GM19023 (cell line): ENCODE data around the gene CREG2.
"Not testable (repeated sequence)": the region's sequence is repeated elsewhere in the genome, so short reads cannot be mapped to it uniquely, and the experiment has no call there.

Experiments
- ATAC-seq: cut with Tn5 transposase; IDR thresholded peaks from one replicate; pipeline ENCODE4 v1.9.1; 2021; ENCODE audit warnings: mild to moderate bottlenecking, moderate library complexity; ENCODE audit not compliant: unreplicated experiment

CREG2 gene

DNA sequence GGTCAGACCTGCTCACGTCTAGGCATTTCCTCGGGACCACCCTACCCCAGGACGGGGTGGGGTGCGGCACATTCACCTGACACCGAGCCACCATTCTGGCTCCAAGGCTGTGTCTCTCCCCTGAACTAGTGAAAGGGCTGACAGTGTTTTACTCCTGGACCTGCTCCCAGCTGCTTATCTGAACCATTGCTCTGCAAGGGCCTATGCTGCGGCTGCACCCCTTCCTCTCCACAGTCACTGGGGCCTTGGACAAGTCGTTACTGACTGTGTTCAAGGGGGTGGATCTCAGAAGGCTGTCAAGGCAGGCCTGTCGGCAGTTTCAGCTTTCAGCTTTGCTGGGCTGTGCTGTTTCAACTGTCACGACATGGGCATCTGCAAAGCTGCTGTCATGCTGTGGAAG, 11.7 kb downstream of the CREG2 start:
- no peak for ATAC-seq

DNA sequence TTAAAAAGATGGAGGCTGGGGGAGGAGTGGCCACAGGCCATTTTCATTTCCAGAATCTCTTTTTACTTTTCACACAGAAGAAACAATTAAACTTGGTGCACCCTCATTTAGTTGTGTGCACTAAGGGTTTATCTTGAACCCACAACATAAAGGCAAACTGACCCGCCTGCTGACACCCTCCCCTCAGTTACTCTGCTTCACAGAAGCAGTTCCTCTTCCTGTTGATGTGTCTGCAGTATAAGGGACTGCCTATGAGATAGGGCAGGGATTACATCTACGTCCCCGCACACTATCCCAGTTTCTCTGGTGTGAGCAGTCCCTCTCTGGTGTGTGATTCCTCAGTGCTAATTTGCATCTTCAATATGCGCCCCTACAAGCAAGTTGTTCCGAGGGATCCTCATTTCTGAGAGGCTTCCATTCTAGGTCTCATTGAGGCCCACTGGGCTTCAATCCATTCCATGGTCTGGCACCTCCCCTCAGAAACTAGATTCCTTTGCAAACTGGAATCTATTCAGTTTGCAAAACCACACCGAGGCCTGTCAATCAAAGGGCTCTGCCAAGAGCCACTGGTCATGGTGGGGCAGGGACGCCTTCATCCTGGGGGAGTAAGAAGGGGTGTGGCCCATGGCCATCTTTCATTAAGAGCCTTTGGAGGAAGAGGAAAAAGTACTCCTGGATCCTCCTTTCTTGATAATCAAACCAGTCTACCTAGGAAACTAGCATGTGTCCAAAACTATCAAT, 12.3 kb downstream of the CREG2 start:
- ATAC-seq: no peak

DNA sequence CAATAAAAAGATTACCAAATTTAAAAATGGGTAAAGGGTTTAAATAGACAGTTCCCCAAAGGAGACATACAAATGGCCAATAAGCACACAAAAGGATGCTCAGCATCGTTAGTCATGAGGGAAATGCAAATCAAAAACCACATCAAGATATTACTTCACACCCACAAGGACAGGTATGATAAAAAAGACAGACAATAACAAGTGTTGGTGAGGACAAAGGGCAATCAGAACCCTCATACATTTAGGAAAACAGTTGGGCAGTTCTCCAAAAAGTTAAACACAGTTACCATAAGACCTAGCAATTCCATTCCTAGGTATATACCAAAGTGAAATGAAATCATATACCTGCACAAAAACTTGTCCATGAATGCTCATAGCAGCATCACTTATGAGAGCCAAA, 14.5 kb downstream of the CREG2 start:
- no peak for ATAC-seq

DNA sequence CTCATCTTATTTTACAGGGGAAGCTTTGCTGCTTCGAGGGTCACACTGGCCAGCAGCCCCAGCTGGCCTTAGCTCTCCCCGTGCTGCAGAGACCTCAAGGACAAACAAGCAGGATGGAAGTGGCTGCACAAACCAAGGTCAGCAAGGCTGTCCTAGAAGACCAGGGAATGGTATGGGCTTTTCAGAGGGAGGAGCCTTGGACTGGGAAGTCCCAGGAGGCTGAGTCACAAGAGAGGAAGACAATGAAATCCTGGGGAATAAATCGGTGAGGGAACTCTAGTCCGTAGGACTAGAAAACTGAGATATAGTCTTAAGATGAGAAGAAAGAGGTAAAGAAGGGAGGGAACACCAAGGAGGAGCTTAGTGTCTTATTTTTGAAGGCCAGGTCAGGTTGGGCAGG, 15.7 kb downstream of the CREG2 start:
- no peak for ATAC-seq

DNA sequence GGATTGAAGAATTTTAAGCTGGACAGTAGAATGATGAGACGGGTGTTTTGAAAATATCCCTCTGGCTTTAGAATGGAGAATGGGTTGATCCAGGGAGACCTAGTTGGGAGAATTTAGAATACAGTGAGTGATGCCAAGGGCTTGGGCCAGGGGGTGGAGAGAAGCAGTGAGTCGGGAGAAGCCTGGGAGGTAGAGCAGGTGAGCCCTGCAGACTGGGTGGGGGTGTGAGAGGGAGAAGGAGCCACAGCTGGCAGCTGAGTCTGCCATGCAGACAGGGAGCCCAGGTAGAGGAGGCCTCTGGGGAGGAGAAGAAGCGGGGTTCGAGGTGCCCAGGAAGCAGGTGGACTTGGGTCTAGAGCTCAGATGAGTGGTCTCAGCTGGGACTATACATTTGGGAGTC, 18.2 kb downstream of the CREG2 start:
- no peak for ATAC-seq

DNA sequence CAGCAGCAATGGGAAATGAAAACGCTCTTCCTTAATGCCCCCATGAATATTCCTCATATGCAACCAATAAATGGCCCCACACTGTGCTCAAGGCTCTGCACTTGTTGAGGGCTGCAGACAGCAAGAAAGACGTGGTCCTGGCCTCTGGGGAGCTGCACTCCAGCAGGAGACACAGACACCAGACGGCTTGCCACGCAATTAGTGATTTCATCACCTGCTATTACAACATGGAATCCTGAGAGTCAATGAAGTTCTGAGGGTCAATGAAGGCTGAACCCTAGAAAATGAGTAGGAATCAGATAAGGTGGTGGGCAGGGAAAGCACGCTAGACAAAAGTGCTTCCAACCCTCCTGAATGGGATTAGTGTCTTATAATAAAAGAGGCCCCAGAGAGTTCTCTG, 18.9 kb downstream of the CREG2 start:
- no peak for ATAC-seq

DNA sequence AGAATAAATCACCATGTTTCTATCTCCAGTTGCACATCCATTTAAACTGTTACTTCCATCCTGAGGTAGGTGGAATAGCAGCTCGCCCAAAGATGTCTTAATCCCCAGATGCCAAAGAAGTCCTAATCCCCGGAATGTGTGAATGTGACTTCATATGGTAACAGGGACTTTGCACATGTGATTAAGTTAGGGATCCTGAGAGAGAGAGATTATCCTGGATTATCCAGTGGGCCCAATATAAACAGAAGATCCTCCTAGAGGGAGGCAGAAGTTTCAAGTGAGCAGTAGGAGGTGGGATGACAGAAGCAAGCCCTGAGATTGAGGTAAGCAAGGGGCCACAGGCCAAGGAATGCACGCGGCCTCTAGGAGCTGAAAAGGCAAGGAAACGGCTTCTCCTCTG, 19.8 kb downstream of the CREG2 start:
- ATAC-seq: no peak

DNA sequence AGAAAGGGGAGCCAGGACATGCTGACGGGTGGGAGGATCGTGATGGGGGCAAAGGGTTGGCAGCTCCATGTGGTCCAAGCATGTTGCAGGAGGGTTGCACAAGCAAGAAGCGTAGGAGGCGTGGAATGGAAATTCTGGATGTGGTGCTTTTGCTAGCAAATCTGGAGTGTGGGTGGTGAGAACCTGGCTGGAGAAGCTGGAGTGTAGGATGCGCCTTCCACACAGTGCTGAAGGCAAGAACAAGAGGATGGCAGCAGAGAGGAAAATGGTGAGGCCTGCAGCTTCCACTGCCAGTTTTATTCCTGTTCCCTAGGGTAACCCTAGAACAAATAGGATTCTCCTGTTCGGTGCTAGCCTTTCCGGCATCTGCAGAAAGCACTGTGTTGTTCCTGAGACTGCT, 22.4 kb downstream of the CREG2 start:
- ATAC-seq: no peak

DNA sequence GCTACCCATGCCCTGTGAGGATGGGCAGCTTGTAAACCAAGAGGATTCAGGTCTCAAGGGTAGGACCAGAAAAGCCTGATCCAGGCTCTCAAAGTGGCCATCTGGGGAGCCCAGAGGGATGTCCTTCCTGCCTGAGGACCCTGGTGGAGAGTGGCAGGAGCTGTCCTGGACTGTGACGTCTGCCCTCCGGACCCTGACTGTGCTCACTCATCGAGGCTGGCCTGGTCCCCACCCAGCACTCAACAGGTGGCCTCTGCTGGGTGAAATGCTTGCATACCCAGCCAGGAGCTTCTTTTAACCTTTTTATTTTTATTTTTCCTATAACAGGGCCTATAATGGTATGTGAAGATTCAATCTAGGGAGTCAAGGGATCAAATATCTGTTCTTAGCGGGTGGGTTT, 24.5 kb downstream of the CREG2 start:
- ATAC-seq: no peak

DNA sequence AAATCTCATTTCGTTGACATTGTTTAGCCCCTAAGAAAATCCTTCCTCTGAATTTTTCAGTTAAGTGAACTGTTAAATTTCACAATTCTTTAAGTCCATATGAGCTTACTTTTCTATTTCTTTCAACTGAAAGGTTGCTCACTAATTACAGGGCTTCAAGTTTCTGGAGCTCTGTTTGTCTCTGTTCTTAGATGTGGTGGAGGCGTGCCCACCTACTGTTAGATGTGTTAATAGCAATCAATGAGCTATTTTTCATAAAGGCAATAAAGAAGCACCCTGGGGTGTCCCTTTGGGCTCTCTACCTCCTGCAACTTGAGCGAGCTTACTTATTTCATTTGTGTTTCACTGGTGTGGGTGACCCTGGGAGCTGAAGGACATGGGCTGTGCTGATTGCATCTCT, 25.0 kb downstream of the CREG2 start:
- ATAC-seq: no peak

DNA sequence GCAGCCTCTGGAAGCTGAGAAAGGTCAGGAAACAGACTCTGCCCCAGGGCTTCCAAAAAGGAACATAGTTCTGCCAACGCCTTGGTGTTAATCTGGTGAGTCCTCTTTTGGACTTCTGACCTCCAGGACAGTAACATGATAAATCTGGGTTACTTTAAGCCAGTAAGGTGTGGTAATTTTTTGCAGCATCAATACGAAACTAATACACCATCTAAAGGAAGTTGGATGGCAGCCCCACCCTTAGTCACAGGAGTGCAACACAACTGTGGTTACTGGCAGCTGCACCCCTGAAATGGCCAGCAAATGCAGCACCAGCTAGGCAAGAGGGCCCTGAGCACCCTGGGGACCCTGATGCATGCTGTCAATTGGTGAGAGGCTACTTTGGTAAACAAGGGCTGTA, 25.8 kb downstream of the CREG2 start:
- ATAC-seq: no peak

DNA sequence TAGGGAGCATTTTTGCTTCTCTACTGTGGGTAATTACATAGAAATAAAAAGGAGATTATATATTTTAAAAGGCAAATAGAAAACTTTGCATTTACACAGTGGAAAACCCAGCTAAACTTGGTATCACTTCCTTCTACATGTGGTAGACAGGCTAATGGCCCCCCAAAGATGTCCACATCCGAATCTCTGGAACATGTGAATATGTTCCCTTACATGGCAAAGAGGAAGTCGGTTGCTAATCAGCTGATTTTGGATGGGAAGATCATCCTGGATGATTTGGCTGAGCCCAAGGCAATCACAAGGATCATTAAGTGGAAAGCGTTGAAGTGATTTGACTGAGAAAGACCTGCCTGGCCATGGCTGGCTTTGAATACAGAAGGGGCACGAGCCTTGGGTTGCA, 26.2 kb downstream of the CREG2 start:
- ATAC-seq: no peak

DNA sequence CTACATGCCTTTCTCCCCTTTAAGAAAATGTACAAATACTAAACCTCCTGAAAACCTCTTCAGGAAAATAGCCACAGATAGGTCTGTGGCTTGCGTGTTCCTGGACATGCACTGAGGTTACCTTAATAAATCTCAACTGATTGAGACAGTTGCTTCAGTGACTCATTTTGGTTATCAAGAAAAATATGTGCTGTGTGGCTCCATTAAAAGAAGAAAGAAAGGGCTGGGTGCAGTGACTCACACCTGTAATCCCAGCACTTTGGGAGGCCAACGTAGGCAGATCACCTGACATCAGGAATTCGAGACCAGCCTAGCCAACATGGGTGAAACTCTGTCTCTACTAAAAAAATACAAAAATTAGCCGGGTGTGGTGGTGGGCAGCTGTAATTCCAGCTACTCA, 27.1 kb downstream of the CREG2 start:
- no peak for ATAC-seq

DNA sequence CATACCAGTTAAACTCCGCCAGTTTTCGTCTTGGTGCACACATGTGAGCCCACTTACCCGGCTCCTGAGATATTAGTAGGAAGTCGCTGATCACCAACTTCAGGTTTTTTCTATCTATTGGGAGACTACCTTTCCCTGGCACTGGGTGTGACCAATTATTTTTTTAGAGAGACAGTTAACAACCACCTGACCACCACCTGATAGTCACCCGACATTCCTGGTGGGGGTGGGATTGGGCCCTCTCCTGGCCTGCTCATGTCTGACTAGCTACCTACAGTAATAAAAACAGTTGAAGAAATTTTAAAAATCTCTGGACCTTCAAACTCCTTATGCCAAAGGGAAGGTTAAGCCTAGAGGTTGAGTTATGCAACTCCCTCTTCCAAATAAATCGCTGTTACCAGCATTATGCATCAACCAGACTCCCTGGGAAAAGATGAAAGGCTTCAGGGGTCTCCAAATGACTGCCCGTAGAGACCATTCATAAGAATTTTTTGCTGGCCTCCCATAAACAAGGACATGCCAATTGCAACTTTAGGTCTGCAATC, 27.8 kb downstream of the CREG2 start:
- ATAC-seq: no peak

DNA sequence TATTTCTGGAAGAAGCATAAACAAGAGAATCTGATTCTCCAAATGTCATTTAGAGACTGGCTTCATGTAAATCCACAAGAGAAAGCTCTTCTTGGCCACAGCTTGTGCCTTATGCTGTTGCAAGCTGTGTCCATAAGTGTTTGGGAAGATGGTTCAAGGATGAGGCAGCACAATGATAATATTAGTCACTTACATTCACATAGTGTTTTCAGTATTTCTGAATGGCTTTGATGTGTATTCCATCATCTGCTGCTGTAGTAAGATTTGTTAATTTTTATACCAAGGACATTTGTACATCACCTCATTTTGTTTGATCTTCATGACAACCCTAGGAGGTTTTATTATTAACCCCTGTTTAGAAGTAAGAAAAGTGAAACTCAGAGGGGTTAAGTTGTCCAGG, 29.9 kb downstream of the CREG2 start:
- ATAC-seq: no peak

DNA sequence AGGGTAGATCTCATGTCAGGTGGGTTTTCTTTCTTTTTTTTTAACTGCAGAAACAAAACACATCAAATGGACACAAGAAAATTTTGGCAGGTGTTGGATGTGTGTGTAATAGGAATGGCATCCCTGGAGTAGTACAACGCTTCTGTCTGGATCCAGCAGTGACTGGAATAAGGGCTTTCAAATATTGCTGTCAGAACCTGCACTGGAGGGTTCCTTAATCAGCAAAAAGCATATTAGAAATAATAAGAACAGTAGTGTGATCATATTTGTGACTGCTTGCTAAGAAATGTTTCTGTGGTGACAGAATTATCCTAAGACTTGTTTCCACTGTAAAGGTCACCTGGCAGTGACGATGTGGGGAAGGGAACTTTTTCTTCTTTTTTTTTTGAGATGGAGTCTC, 30.8 kb downstream of the CREG2 start:
- ATAC-seq: no peak

DNA sequence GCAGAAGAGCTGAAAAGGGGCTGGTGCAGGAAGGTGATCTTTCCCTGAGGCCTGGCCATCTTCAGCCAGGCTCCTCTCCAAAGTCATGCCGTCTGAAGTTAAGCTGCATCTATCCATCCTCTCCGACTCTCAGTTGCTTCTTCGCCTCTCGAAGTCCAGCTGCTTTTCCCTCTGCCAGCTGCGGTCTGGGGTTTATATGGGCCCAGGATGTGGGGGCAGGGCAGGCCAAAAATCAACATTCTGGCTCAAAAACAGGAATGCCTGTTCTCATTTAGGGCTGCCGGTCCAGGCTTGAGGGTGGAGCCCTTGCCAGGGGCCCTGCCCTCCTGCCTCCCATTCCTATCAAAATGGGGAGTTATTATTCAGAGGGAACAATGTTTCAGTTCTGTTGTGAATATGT, 31.2 kb downstream of the CREG2 start:
- no peak for ATAC-seq

DNA sequence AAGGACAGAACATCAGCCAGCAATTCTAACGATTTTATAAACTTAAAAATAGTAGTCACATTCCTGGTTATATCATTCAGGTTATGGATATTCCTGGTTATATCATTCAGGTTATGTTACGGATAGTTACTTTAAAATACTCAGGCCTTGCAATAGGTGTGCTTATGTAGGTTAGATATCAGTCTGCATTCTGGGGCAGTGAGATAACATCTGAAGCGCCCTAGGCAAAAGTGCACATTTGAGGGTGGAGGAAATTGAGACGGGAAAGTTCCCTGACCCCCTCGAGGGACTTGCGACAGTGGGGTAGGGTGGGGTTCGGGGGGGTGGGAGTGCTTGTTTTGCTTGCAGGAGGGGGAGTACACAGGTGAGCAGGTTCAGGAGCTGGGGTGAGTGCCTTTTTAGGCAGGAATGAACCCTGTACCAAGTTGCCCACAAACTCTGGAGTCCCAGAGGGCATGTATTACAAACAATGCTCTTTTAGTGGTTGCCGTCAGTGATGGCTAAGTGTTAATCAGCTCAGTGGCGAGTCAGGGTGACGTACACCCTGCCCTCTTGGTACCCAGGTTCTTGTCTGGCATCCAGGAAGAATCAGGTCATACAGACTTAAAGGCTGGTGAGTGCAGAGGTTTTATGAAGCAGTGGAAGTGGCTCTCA, 31.8 kb downstream of the CREG2 start:
- no peak for ATAC-seq

DNA sequence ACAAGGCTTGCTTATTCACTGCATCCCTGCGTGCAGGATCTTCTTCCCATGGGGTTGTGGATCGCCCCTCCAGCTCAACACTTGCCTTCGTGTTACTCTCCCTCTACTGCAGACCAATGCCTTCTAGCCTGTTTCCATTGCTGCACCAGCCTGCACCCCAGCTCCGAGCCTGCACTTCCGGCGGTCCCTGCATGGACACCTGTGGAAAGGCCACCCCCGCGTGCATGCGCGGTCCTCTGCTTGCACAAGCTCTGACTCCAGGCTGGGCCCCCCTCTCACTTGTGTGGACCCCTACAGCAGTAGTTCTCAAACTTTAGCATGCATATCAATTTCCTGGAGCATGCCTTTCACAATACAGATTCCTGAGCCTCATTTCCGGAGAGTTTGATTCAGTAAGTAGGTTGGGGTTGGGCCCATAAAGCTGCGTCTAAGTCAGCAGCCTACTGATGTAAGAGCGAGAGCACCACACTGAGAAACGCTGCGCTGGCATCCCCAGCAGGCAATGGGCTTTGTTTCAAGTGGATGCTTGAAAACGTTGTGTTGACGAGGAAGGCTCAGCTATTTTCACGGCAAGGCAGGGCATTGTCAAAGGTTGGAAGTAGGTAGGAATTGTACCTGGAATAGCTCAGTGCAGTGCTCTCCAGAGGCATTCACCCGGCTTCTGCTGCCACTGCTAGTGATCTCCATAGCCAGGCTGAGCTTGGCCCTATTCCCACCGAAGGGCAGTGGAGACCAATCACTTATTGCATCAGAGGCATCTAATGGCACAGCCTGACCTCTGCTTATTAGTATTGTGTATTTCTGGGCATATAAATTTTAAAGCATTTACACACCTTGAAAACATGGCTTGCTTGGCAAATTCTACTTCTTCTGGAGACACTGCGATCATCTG, 32.6 kb downstream of the CREG2 start:
- no peak for ATAC-seq

DNA sequence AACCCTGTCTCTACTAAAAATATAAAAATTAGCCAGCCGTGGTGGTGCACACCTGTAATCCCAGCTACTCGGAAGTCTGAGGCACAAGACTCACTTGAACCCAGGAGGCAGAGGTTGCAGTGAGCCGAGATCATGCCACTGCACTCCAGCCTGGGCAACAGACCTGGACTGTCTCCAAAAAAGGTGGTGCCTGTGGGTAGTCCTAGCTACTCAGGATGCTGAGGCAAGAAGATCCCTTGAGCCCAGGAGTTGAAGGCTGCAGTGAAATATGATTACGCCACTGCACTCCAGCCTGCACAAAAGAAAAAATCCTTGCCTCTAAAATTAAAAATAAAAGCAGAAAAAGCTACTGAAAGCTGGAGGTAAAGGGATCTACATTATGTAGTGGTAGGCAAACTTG, 34.7 kb downstream of the CREG2 start:
- ATAC-seq: not testable (repeated sequence)

DNA sequence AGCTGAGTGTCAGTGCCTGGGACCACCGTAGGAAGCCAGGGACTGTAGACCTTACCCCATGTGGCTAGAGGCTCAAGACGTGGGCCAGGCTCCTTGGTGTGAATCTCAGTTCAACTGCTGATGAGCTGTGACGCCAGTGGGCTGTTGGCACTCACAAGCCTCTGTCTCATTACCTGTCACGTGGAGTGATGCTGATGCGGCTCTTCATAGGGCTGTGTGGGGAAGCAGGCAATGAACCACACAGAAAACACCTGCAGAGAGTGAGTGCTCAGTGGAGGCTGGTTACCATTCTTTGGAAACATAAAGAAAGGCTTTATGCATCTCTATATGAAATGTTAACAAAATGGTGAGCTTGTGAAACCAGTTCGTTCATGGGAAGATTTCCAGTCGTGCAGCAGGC, 36.1 kb downstream of the CREG2 start:
- no peak for ATAC-seq
